Activated T-helper 1 cell treated with anti-CD3 and anti-CD28 coated beads, Interleukin-12 subunit alpha, Interleukin-12 subunit beta, Interleukin-2, Interleukin-4 antibody, amounts not matched to agents 30 ng/mL and 10 ng/mL and 1 ng/mL, durations not matched to agents 14 hours and 24 hours and 36 hours (primary cell): ENCODE data around the gene CFAP97D1. TPM values are rescaled to one million over a fixed set of nuclear protein-coding genes. Genes with fewer than 3 reads are reported as not detected.

ENCODE experiments used
- DNase-seq: peaks from one replicate; pipeline ENCODE4 v3.0.0; 2021; ENCODE audit warnings: low spot score
- H3K27ac Mint-ChIP-seq: one replicate; pipeline ENCODE4 v1.8.0; 2021; ENCODE audit warnings: mild to moderate bottlenecking, mixed read lengths
- H3K27me3 Mint-ChIP-seq: one replicate; pipeline ENCODE4 v1.8.0; 2022; ENCODE audit warnings: mild to moderate bottlenecking, moderate library complexity, mixed read lengths; ENCODE audit not compliant: insufficient read depth
- H3K36me3 Mint-ChIP-seq: one replicate; pipeline ENCODE4 v1.8.0; 2021; ENCODE audit warnings: low read depth, mixed read lengths
- H3K4me1 Mint-ChIP-seq: one replicate; pipeline ENCODE4 v1.8.0; 2021; ENCODE audit warnings: low read depth, mixed read lengths
- H3K4me3 Mint-ChIP-seq: one replicate; pipeline ENCODE4 v1.8.0; 2021; ENCODE audit warnings: mild to moderate bottlenecking, moderate library complexity, mixed read lengths
- H3K9me3 Mint-ChIP-seq: one replicate; pipeline ENCODE4 v1.8.0; 2021; ENCODE audit warnings: mixed read lengths
- intact Hi-C: fragments of 100-400 bp; cut with micrococcal nuclease; formaldehyde crosslinking; loops from one replicate; pipeline ENCODE4 v1.15.1; 2024
- total RNA-seq: library from RNA; stranded (reverse); gene quantifications from 2 replicates; pipeline ENCODE4 v1.2.3, GENCODE V29; 2022

CFAP97D1 gene
- total RNA-seq, 1 donor from 2014 or later = not detected

GRCh38 chr17:43771463-43771862 is 8.8 kb upstream of the CFAP97D1 start:
- Mint-ChIP-seq H3K4me1 (no peaks in the 10 kb centered on the region), H3K4me3 (no peak overlapping the region), H3K27me3 (no peaks in the 10 kb centered on the region), H3K9me3 (no peaks in the 10 kb centered on the region), H3K36me3 (peaks cover 17% of the 10 kb centered on the region), H3K27ac (no peak overlapping the region)
- DNase-seq = no peak
- intact Hi-C loops = no loop called here

DNA sequence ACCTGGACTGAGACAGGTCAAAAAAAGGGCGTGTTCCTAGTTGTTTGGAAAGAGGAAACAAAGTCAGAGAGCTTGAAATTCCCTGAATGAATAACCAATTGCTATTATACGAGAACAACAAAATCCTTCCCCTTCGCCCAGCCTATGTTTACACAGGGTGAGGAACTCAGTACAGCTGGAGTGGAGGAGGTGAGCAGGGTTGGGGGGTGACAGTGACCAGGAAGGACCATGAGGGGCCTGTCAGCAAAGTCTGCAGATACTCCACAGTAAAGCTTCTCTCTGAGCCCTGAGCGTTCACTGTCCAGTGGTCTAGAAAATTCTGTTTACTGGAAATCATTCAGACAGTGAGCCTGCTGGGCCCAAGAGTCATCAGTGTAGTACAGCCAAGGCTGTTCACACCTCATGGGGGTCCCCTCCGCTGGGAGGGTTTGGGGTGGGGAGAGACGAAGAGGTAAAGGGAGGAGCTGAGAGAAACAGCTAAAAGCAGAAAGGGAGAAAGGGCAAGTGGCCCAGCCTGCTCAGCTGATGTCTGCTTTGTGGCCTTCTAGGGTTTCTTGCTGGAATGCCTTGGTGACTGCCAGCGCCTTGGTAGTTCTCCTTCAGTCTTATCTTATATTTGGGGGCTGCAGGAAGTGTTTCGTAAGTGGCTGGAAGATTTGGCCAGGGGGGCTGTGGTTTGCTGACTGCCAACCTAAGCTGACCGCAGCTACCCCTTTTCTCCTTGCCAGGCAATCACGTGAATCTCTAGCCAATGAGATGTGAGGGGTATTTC is 7.2 kb upstream of the CFAP97D1 start:
- H3K4me3 Mint-ChIP-seq = no peak overlapping the region

DNA sequence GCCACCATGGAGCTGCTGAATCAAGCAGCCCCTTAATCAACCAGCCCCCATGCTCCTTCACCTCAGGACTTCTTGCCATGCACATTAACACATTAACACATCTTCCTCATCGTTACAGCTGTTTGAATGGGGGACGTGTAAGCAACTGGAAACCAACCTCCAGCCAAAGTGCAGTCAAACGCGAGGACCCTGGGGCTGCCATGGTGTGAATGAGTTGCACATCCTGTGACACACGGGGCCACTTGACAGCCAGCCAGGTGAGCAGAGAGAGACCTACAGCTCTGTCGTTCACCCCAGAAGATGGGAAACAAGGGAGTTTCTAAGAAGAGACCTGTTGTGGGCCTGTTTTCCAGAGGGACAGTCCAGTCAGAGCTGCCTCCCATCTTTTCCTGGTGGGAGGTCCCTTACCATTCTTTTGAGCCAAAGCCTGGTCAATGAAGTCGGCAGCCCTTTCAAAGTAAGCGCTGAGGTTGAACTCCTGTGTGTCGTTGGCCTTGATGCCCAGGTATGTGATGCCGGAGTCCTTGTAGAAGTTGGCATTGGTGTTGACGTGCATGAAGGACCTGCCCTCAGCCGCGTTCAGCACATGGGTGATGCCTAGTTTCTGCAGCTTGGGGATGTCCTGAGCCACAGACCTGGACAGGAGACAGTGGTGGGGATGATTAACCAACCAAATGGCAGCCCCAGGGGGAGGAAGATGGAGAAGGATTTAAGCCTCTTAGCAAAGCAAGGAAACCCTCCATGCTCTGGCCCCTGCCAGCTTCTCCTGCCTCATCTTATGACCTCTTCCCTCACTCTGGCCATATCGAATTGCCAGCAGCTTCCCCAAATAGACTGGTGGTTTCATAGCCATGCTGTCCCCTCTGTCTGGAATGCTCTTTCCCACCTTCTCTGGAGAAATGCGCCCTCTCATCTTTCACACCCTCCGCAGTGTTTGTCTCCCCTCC is 5.7 kb upstream of the CFAP97D1 start:
- Mint-ChIP-seq H3K4me3 (no peak overlapping the region), H3K9me3 (no peaks in the 10 kb centered on the region), H3K36me3 (peaks cover 17% of the 10 kb centered on the region), H3K27me3 (peaks cover 3% of the 10 kb centered on the region), H3K4me1 (peaks cover 5% of the 10 kb centered on the region), H3K27ac (no peak overlapping the region)
- no peak for DNase-seq
- intact Hi-C loops = no loop called here

More for the DNA sequence above, 7.2 kb upstream of the CFAP97D1 start:
- DNase-seq = no peak
- Mint-ChIP-seq H3K9me3 (no peaks in the 10 kb centered on the region), H3K27me3 (no peaks in the 10 kb centered on the region), H3K36me3 (peaks cover 18% of the 10 kb centered on the region), H3K4me1 (no peaks in the 10 kb centered on the region), H3K27ac (no peak overlapping the region)
- intact Hi-C loops = no loop called here

DNA sequence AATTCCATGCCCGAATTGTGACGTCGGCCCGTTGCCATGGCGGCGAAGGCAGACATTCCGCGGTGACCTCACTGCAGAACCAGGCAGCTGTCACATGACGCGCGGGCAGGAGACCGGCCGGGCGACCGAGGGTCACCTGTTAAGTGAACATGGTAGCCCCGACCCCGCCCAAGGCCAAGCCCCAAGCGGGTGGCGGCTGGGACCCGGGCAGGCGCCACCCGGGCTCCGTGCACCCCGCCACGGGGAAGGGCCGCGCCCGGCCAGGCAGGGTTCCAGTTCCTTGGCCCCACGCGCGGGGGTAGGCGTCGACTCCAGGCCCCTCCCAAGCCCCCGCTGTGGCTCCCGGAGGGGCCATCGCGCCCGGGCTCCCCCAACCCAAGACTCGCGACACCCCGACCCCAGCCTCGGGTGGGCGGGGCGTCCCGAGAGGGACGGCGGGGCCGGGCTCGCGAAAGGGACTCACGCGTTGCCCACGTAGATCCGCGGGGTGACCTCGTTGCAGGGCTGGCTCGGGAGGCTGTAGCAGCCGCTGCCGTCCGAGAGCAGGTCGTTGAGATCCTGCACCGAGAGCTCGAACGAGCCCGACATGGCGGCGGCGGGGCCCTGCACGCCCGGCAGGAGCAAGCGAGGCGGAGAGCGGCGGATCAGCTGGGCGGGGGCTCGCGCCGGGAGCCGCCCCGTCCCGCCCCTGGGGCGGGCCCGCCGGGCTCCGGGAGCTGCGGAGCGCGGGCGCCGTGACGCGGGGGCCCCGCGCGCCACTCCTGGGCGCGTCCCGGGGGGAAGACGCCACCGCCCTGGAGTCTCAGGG is 1.7 kb upstream of the CFAP97D1 start, which contains the start of gene DUSP3:
TSS of gene DUSP3 (minus strand) at position 641 of the 808 bp plus-strand sequence. CDS start at position 588, 53 bp downstream.
- H3K4me3 Mint-ChIP-seq = peak within 1 kb of the TSS; percentile 87
- H3K9me3 Mint-ChIP-seq = no peaks in the 10 kb centered on the region
- H3K4me1 Mint-ChIP-seq = peaks cover 7% of the 10 kb centered on the region
- peak within 1 kb of the TSS; percentile 76 for H3K27ac Mint-ChIP-seq
- H3K27me3 Mint-ChIP-seq = peaks cover 32% of the 10 kb centered on the region
- peak; percentile 73 for DNase-seq
- H3K36me3 Mint-ChIP-seq = peaks cover 3% of the 10 kb centered on the region
- intact Hi-C loops = loop anchor here (1.0 kb wide), 2 partner anchors 68 to 228 kb away; no protein-coding TSS in a partner anchor

GRCh38 chr17:43779145-43780125 is 800 bp upstream of the CFAP97D1 start:
- peaks cover 32% of the 10 kb centered on the region for H3K27me3 Mint-ChIP-seq
- intact Hi-C loops = loop anchor here (1.0 kb wide), 1 partner anchor 67 kb away; no protein-coding TSS in a partner anchor

GRCh38 chr17:43782913-43783680 is 2.9 kb downstream of the CFAP97D1 start:
- DNase-seq = no peak
- Mint-ChIP-seq H3K27ac (no peak overlapping the region), H3K27me3 (peaks cover 36% of the 10 kb centered on the region), H3K9me3 (no peaks in the 10 kb centered on the region), H3K36me3 (no peaks in the 10 kb centered on the region), H3K4me1 (peaks cover 7% of the 10 kb centered on the region), H3K4me3 (no peak overlapping the region)
- intact Hi-C loops = no loop called here

More at GRCh38 chr17:43779145-43780125, 800 bp upstream of the CFAP97D1 start:
- no peaks in the 10 kb centered on the region for H3K9me3 Mint-ChIP-seq
- H3K36me3 Mint-ChIP-seq = peaks cover 3% of the 10 kb centered on the region
- no peak for DNase-seq
- no peak overlapping the region for H3K27ac Mint-ChIP-seq
- peaks cover 7% of the 10 kb centered on the region for H3K4me1 Mint-ChIP-seq
- H3K4me3 Mint-ChIP-seq = peak overlapping the region; percentile 73

DNA sequence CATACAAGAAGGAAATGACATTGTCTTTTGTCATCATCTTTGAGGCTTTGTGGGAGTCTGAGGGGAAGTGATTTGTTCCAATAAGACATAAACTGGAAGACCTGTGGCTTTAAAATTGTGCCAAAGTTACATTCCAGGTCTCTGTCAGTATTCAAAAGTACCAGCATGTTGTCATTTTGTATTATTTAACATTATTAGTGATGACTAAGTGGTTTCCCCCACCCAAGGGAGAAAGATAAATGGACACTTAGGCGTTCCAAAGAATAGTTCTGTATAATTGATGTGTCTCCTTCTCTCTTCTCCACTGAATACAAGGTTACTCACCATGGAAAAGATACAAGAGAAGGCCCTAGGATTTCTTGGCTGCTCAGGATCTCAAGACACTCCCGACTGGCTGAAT is 3.8 kb downstream of the CFAP97D1 start:
- Mint-ChIP-seq H3K27ac (no peak overlapping the region), H3K36me3 (no peaks in the 10 kb centered on the region), H3K27me3 (peaks cover 43% of the 10 kb centered on the region), H3K9me3 (no peaks in the 10 kb centered on the region), H3K4me1 (peaks cover 7% of the 10 kb centered on the region), H3K4me3 (no peak overlapping the region)
- intact Hi-C loops = no loop called here
- no peak for DNase-seq

DNA sequence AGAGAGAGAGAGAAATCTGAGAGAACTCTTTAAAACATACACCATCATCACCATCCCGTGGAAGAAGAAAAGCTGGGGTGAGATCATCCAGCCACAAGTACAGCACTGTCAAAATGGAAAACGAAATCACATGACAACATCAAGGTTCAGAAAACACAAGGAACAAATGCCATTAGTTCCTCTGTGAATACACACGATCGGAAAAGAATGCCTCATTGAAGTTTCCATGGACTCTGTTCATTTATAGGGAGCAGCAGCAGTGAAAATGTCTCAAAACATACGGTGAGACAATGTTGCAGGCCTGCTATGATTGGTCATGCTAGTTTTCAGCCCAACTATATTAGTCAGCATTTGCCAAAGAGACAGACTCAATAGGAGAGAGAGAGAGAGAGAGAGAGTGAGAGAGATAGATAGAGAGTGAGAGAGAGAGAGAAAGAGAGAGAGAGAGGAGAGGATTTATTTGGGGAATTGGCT is 4.4 kb downstream of the CFAP97D1 start:
- DNase-seq = no peak
- H3K27ac Mint-ChIP-seq = no peak overlapping the region
- intact Hi-C loops = no loop called here
- no peaks in the 10 kb centered on the region for H3K36me3 Mint-ChIP-seq
- H3K27me3 Mint-ChIP-seq = peaks cover 39% of the 10 kb centered on the region
- H3K4me1 Mint-ChIP-seq = peaks cover 1% of the 10 kb centered on the region
- H3K9me3 Mint-ChIP-seq = no peaks in the 10 kb centered on the region
- H3K4me3 Mint-ChIP-seq = no peak overlapping the region

GRCh38 chr17:43787728-43788127 is 7.5 kb downstream of the CFAP97D1 start:
- Mint-ChIP-seq H3K27ac (no peak overlapping the region), H3K27me3 (peaks cover 20% of the 10 kb centered on the region), H3K4me1 (no peaks in the 10 kb centered on the region), H3K36me3 (no peaks in the 10 kb centered on the region), H3K4me3 (no peak overlapping the region), H3K9me3 (no peaks in the 10 kb centered on the region)
- intact Hi-C loops = no loop called here
- no peak for DNase-seq

GRCh38 chr17:43788540-43788939 is 8.3 kb downstream of the CFAP97D1 start:
- no peaks in the 10 kb centered on the region for H3K4me1 Mint-ChIP-seq
- no peaks in the 10 kb centered on the region for H3K9me3 Mint-ChIP-seq
- peaks cover 17% of the 10 kb centered on the region for H3K27me3 Mint-ChIP-seq
- no peak overlapping the region for H3K4me3 Mint-ChIP-seq
- DNase-seq = no peak
- intact Hi-C loops = no loop called here
- no peak overlapping the region for H3K27ac Mint-ChIP-seq
- H3K36me3 Mint-ChIP-seq = no peaks in the 10 kb centered on the region

GRCh38 chr17:43789482-43789881 is 9.2 kb downstream of the CFAP97D1 start:
- H3K27ac Mint-ChIP-seq = no peak overlapping the region
- H3K27me3 Mint-ChIP-seq = peaks cover 22% of the 10 kb centered on the region
- H3K36me3 Mint-ChIP-seq = no peaks in the 10 kb centered on the region
- H3K4me3 Mint-ChIP-seq = no peak overlapping the region
- intact Hi-C loops = no loop called here
- no peaks in the 10 kb centered on the region for H3K9me3 Mint-ChIP-seq
- H3K4me1 Mint-ChIP-seq = no peaks in the 10 kb centered on the region
- no peak for DNase-seq
